HuH-7 (cell line): ENCODE results near the gene RAB12.
A peak's percentile ranks its signal among the peaks of the same experiment; 100 is the strongest.
"Not testable (repeated sequence)": the region's sequence is repeated elsewhere in the genome, so short reads cannot be mapped to it uniquely, and the experiment has no call there.

Experiments used
- DNase-seq: peaks from one replicate; pipeline ENCODE4 v3.0.0; 2011; ENCODE audit warnings: low spot score

RAB12 gene

DNA sequence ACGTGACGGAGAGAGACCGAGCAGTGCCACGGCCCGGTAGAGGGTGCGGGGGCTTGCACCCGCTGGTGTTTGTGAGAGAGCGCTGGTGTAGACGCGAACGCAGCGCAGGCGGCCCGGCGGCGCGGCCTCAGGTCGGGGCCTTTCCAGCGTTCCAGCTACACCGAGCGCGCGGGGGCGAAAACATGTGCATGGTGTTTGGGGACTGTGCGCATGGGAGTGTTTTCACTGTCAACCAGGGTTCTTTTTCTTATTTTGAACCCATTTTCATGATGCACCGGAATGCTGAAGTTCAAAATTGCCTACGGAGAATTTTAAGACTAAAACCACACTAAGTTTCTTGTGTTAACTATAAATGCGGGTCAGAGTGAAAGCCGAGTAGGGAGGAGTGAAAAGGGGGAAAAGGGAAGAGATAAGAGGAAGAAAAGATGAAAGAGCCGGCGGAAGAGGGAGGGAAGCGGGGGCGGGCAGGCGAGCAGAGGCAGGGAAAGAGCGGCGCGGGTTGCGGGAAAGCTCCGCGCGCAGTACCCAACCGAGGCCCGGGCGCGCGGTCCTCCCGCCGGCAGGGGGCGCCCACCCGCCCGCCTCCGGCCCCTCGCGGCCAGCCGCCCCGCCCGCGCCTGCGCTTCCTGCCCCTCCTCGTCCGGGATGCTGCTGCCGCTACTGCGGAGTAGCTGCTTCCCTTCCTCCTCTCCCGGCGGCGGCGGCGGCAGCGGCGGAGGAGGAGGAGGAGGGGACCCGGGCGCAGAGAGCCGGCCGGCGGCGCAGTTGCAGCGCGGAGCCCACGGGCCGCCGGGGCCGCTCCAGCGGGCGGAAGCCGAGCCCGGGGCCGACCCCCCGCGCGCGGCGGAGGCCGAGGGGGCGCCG lies at the start of gene RAB12:
Gene RAB12 (plus strand): TSS at position 643 of the 864 bp plus-strand sequence. CDS start 3 bp downstream, at position 646.
- peak; percentile 88 for DNase-seq

- no peak for DNase-seq
Observed at GRCh38 chr18:8559612-8560186, 49.5 kb upstream of the RAB12 start.

GRCh38 chr18:8561123-8561910 lies 47.9 kb upstream of the RAB12 start:
- no peak for DNase-seq

DNA sequence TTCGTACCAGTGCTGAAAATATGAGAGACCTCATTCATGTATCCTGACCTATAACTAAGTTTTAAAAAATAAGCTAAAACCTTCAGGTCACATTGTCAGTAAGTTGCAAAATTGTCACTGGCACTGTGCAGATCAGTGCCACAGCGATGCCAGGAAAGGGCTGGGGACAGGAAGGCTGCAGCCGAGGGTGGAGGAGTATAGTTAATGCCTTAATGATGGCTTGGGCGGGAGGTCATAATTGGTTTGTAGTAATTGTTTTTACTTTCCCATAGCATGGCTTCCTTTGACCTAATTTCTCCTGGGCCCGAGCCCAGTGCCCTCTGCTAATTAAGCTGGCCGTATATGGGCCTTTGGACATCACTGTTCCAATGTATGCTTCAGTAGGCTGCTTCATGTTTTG lies 47.2 kb upstream of the RAB12 start:
- no peak for DNase-seq

- DNase-seq, result no peak
Observed at GRCh38 chr18:8562919-8563318, 46.3 kb upstream of the RAB12 start.

GRCh38 chr18:8571399-8571798 lies 37.8 kb upstream of the RAB12 start:
- DNase-seq, result no peak

GRCh38 chr18:8573766-8574165 lies 35.5 kb upstream of the RAB12 start:
- DNase-seq, result not testable (repeated sequence)

DNA sequence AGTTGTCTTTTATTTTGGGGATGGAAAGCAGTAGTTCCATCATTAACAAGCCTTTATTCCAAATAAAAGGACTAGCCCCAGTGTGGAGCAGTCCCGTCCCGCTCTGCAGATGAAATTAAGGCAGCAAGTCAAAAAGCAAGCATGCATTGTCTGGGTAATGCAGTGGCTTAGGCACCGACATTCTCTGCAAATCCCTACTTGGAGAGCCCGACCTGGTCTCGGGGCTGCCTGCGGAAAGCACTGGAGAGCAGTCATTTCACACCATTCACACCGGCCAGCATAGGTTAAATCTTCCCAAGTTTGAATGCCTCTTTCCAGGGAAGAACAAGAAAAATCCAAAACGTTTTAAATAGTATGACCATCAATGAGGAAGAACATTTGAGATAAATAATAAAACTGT lies 24.4 kb upstream of the RAB12 start:
- DNase-seq, result no peak

- no peak for DNase-seq
Observed at GRCh38 chr18:8586941-8587340, 22.3 kb upstream of the RAB12 start.

DNA sequence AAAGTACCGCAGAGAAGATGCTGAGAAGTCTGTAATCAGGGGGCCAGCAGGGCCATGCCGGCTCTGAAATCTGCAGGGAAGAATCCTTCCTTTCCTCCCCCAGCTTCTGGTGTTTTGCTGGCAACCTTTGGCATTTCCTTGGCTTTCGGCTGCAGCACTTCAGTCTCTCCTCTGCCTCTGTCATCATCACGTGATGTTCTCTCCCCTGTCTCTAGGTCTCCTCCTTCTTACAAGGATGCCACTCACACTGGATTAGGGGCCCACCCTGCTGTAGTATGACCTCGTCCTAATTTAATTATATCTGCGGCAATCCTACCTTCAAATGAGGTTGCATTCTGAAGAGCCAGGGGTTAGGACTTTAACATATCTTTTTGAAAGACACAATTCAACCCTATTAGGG lies 13.8 kb upstream of the RAB12 start:
- no peak for DNase-seq

DNA sequence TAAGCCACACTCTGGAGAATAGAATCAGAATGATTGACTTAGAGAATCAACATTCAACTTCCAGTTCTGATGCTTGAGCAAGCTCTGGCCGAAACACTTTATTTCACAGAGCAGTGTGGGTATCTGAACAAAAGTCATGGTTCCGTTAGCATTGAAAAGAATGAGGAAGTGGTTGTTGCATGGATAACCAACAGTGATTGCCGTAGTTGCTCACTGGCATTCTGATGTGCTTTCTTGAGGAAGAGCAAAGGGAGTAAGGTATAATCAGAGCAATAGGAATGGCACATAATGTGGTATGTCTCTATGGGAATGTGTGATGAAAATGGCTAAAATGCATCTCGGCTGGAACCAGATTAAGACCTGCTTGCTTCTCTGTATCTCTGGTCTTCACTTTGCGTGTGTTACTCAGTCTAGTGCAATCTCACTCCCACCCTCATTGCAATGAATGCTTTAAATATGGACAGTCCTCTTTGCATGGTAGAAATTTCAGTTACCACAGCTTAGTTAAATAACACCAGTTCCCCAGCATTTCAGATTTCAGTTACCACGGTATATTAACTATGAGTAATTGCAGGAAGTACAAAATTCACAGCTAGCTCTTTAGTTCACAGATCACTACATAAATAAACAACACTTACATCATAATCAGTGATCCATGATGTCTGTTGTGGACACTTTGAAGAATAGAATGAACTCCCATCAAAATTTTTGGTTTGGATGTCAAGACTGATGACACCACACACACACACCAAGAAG lies 7.8 kb upstream of the RAB12 start:
- DNase-seq, result no peak

GRCh38 chr18:8602040-8602439 lies 7.2 kb upstream of the RAB12 start:
- DNase-seq, result no peak

- DNase-seq, result no peak
Observed at GRCh38 chr18:8602557-8602956, 6.7 kb upstream of the RAB12 start.

- DNase-seq, result no peak
Observed at GRCh38 chr18:8603663-8604520, 5.3 kb upstream of the RAB12 start.

DNA sequence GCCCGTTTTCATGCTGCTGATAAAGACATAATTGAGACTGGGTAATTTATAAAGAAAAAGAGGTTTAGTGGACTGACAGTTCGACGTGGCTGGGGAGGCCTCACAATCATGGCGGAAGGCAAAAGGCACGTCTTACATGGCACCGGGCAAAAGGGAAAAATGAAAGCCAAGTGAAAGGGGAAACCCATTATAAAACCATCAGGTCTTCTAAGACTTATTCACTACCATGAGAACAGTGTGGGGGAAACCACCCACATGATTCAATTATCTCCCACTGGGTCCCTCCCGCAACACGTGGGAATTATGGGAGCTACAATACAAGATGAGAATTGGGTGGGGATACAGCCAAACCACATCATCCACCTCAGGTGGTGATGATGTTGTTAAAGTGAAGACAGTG lies 3.3 kb upstream of the RAB12 start:
- no peak for DNase-seq

- DNase-seq, result no peak
Observed at GRCh38 chr18:8607776-8608742, 1.2 kb upstream of the RAB12 start.

DNA sequence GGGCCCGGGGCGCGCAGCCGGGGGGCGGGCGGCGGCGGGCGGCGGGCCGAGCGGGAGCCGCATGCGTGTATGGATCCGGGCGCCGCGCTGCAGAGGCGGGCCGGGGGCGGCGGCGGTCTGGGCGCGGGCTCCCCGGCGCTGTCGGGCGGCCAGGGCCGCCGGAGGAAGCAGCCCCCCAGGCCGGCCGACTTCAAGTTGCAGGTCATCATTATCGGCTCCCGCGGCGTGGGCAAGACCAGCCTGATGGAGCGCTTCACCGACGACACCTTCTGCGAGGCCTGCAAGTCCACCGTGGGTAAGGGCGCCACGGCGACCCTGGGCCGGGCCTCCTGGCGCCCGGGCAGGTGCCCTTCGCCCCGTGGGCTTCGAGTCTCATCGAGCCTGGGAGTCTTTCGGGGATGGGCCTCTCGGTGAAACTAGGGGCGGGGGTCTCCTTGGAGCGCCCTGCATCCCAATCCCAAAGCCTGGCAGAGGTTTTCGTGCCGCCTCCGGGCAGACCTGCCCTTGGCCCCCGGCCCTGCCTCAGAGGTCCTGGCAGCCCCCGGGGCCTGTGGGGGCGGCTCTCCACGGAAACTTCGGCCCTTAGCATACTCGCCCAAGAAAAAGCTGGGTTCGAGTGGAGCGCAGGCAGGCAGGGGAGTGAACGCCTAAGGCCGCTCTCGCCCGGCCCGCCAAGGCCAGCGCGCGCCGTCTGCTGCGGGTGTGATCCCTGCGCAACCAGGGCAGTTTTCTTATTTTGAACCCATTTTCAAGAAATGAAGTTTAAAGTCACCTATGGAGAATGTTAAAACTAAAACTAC lies 622 bp downstream of the RAB12 start:
- no peak for DNase-seq

- peak; percentile 33 for DNase-seq
Observed at GRCh38 chr18:8610459-8610851, 1.2 kb downstream of the RAB12 start.

DNA sequence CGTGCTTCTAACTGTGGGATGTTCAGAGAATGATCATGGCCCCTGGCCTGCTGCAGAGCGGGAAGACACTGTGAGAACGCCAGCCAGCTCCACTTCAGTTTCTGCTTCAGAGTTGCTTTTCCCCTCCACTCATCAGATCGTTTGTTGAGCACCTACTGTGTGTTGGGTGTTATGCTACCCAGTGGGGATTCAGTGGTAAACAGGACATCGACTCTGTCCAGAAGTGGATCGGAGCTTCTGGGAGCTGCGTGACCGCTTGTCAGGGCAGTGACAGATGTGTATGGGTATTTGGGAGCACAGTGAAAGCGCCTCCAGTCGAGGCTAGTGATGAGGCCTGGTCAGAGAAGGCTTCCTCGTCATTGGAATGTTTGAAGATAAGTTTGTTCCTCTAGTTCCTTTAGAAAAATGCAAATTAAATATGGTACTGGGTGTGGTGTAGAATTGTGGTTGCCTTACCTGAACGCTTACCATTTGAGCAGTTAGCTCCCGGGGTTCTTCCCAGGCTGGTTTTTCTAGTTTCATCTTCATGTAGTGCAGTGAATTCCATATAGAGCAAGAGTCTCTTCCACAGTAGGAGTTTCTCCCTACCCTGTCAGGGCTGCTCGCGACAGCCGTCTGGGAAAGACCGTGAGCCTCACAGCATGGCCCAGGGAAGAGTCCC lies 2.8 kb downstream of the RAB12 start:
- no peak for DNase-seq
